Measurements from ENCODE around the gene ARHGAP36.

- no peak for TF ChIP-seq POLR2A (IDR thresholded peaks at IDR 0.05; ENCODE audit: low read depth, low read length)
- TF ChIP-seq CTCF (IDR thresholded peaks at IDR 0.05; ENCODE audit: extremely low read depth in 1 of 2, insufficient read depth in 1 of 2, low read depth in 1 of 2, low read length in 2 of 2), result no peak
- TF ChIP-seq EZH2 (IDR thresholded peaks at IDR 0.05; ENCODE audit: borderline replicate concordance, low read depth, low read length, severe bottlenecking), result no peak
These were observed 5.1 kb upstream of the ARHGAP36 start for GRCh38 chrX:131053076-131053475.

Data from endothelial cell of umbilical vein (primary cell).